ENCODE results near the gene PDCL2.
A peak's percentile ranks its signal among the peaks of the same experiment; 100 is the strongest.

The PDCL2 gene

GRCh38 chr4:55549888-55550287 is 42.2 kb downstream of the PDCL2 start:
- ChIA-PET CTCF (interaction anchor here (0.8 to 1.8 kb wide), 9 partner anchors 20 to 589 kb away, joined by 3 to 7 read pairs (median 4); partner anchors contain the start of gene SRD5A3), POLR2A (interaction anchor here (1.4 to 1.6 kb wide), 2 partner anchors 104 to 155 kb away, joined by 5 read pairs; partner anchors contain the start of gene TMEM165)
- peak; percentile 66 for DNase-seq (ENCODE audit: low read depth, low spot score)
- no peak for TF ChIP-seq CTCF (IDR thresholded peaks at IDR 0.05; ENCODE audit: insufficient read depth, low read length, missing control alignments)
- H3K4me3 ChIP-seq (ENCODE audit: low read depth, low read length): no peak overlapping the region

GRCh38 chr4:55547918-55548317 is 44.1 kb downstream of the PDCL2 start:
- POLR2A ChIA-PET: interaction anchor here (3.5 kb wide), 1 partner anchor 102 kb away, joined by 17 read pairs; no protein-coding TSS in a partner anchor
- CTCF ChIA-PET: no interaction called here
- no peak for TF ChIP-seq CTCF (IDR thresholded peaks at IDR 0.05; ENCODE audit: insufficient read depth, low read length, missing control alignments)
- DNase-seq (ENCODE audit: low read depth, low spot score): no peak
- H3K4me3 ChIP-seq (ENCODE audit: low read depth, low read length): peak overlapping the region; percentile 77

GRCh38 chr4:55547466-55547770 is 44.6 kb downstream of the PDCL2 start:
- ChIA-PET CTCF (interaction anchor here (0.9 to 2.3 kb wide), 5 partner anchors 11 to 576 kb away, joined by 3 to 11 read pairs (median 3); no protein-coding TSS in a partner anchor), POLR2A (interaction anchor here (0.9 to 3.5 kb wide), 3 partner anchors 8 to 202 kb away, joined by 4 to 17 read pairs (median 10); partner anchors contain the start of gene SRD5A3)
- peak overlapping the region; percentile 77 for H3K4me3 ChIP-seq (ENCODE audit: low read depth, low read length)
- no peak for DNase-seq (ENCODE audit: low read depth, low spot score)
- no peak for TF ChIP-seq CTCF (IDR thresholded peaks at IDR 0.05; ENCODE audit: insufficient read depth, low read length, missing control alignments)

GRCh38 chr4:55546756-55547465 is 45.1 kb downstream of the PDCL2 start, which contains the start of gene CLOCK:
Gene CLOCK (minus strand): TSS chr4:55546909. CDS start chr4:55482785, 64,124 bp downstream.
- CTCF ChIA-PET: interaction anchor here (0.9 to 2.3 kb wide), 8 partner anchors 11 to 576 kb away, joined by 3 to 11 read pairs (median 4); no protein-coding TSS in a partner anchor
- peak within 1 kb of the TSS; percentile 77 for H3K4me3 ChIP-seq (ENCODE audit: low read depth, low read length)
- no peak for DNase-seq (ENCODE audit: low read depth, low spot score)
- POLR2A ChIA-PET: interaction anchor here (0.9 to 3.5 kb wide), 4 partner anchors 8 to 201 kb away, joined by 4 to 17 read pairs (median 9); partner anchors contain the start of genes SRD5A3 and TMEM165
- peak; percentile 62 for TF ChIP-seq CTCF (IDR thresholded peaks at IDR 0.05; ENCODE audit: insufficient read depth, low read length, missing control alignments)

DNA sequence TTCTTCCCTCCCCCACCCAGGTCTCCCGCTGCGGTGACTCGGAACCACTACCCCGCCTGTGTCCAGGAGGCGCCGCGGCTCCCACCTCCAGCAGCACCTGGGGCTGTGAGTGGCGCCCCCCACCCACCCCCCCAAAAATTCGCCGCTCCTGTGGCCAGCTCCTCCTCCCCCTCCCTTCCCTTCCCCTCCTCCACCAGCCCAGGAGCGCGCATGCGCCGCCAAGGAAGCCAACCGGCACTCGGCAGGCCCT is 45.6 kb downstream of the PDCL2 start:
- POLR2A ChIA-PET: interaction anchor here (1.6 to 3.5 kb wide), 3 partner anchors 100 to 201 kb away, joined by 8 to 17 read pairs (median 10); partner anchors contain the start of genes SRD5A3 and TMEM165
- peak overlapping the region; percentile 77 for H3K4me3 ChIP-seq (ENCODE audit: low read depth, low read length)
- DNase-seq (ENCODE audit: low read depth, low spot score): no peak
- CTCF ChIA-PET: interaction anchor here (0.6 to 2.3 kb wide), 8 partner anchors 10 to 201 kb away, joined by 3 to 11 read pairs (median 4); no protein-coding TSS in a partner anchor
- no peak for TF ChIP-seq CTCF (IDR thresholded peaks at IDR 0.05; ENCODE audit: insufficient read depth, low read length, missing control alignments)
